Hepatocyte (in vitro differentiated cells): ENCODE data around the gene WDFY2.

Experiments used
- EZH2 ChIP-seq: fragments of 200-600 bp; sonication (generic); IDR thresholded peaks from 2 replicates; pipeline ENCODE4 v1.6.1; 2016; ENCODE audit warnings: antibody characterized with exemption, mild to moderate bottlenecking, borderline replicate concordance
- TF ChIP-seq, protein P1 (sequence below): fragments of 200-600 bp; sonication (generic); IDR thresholded peaks from 2 replicates; pipeline ENCODE4 v1.5.1; 2016; ENCODE audit warnings: antibody characterized with exemption, mild to moderate bottlenecking; ENCODE audit not compliant: poor library complexity

DNA sequence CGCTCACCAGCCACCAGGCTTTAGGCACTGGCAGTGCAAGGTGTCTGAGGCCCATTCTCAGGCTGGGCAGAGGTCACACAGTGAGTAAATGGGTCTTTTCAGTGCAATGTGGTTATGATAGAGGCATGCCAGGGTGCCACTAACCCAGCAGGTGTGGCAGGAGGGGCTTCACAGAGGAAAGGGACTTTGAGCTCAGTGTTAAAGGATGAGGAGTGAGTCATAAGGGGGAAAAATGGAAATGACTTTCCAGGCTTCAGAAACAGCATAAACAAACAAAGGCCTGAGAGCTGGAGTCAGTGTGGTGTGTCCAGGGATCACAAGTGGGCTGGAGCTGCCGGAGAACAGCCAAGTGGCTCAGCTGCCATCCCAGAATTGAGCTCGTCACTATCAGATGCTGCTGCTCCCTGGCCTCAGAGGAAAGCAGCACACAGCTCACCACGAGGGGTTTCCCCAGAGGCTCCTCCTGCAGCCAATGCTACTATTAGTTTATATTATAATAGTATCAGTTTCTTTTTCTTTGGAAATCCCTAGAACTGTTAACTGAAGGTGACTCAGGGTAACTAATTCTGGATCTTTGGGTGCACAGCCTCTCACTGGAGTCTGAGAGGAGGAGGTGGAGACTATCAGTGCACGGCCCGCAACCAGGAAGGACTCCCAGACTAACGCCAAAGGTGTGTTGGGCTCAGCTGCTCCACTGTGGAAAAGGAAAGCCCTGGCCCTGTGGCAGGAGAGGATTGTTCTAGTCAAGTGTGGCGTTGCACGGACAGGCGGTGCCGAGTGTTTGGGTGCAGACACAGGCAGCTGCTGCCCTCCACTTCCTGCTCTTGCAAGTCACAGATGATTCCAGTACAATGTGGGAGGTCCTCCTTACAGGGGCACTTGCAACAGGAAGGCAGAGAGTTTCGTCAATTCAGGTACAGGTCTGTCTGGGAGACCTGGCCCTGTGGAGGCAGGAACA lies 180.2 kb downstream of the WDFY2 start:
- TF ChIP-seq, protein P1, sequence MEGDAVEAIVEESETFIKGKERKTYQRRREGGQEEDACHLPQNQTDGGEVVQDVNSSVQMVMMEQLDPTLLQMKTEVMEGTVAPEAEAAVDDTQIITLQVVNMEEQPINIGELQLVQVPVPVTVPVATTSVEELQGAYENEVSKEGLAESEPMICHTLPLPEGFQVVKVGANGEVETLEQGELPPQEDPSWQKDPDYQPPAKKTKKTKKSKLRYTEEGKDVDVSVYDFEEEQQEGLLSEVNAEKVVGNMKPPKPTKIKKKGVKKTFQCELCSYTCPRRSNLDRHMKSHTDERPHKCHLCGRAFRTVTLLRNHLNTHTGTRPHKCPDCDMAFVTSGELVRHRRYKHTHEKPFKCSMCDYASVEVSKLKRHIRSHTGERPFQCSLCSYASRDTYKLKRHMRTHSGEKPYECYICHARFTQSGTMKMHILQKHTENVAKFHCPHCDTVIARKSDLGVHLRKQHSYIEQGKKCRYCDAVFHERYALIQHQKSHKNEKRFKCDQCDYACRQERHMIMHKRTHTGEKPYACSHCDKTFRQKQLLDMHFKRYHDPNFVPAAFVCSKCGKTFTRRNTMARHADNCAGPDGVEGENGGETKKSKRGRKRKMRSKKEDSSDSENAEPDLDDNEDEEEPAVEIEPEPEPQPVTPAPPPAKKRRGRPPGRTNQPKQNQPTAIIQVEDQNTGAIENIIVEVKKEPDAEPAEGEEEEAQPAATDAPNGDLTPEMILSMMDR = no peak
- TF ChIP-seq EZH2 = no peak
